GM23338 (cell line): ENCODE measurements around the gene S1PR1. TPM values are rescaled to one million over a fixed set of nuclear protein-coding genes. Genes with fewer than 3 reads are reported as not detected.

Experiments
- ATAC-seq: fragments of 200-7000 bp; cut with Tn5 transposase; 3 replicates; pipeline ENCODE4 v1.9.1; 2020
- DNase-seq: peaks from one replicate; pipeline ENCODE4 v3.0.0-alpha.2; 2015; ENCODE audit warnings: low spot score
- H2AFZ ChIP-seq: fragments of 200-600 bp; sonication (generic); 2 replicates; pipeline ENCODE4 v1.8.0; 2016; ENCODE audit warnings: antibody characterized with exemption, mild to moderate bottlenecking, moderate library complexity
- H3F3A ChIP-seq: fragments of 200-600 bp; sonication (generic); replicated peaks from 2 replicates; pipeline ENCODE4 v1.8.0; 2017; ENCODE audit warnings: antibody characterized with exemption, mixed run types, low read depth
- H3K27ac ChIP-seq: fragments of 200-600 bp; sonication (generic); 2 replicates; pipeline ENCODE4 v1.6.1; 2016; ENCODE audit warnings: low read depth
- H3K27me3 ChIP-seq: fragments of 200-600 bp; sonication (generic); 2 replicates; pipeline ENCODE4 v1.8.0; 2016; ENCODE audit warnings: mild to moderate bottlenecking, mixed run types, moderate library complexity; ENCODE audit not compliant: insufficient read depth
- H3K36me3 ChIP-seq: fragments of 200-600 bp; sonication (generic); 2 replicates; pipeline ENCODE4 v1.8.0; 2016; ENCODE audit warnings: mild to moderate bottlenecking; ENCODE audit not compliant: insufficient read depth
- H3K4me1 ChIP-seq: fragments of 200-600 bp; sonication (generic); 2 replicates; pipeline ENCODE4 v1.8.0; 2016; ENCODE audit warnings: mild to moderate bottlenecking, moderate library complexity; ENCODE audit not compliant: insufficient read depth
- H3K4me2 ChIP-seq: fragments of 200-600 bp; sonication (generic); 2 replicates; pipeline ENCODE4 v1.7.1; 2017; ENCODE audit warnings: mixed run types
- H3K4me3 ChIP-seq: fragments of 200-600 bp; sonication (generic); 2 replicates; pipeline ENCODE4 v1.6.1; 2016; ENCODE audit warnings: mixed run types
- H3K79me2 ChIP-seq: fragments of 200-600 bp; sonication (generic); replicated peaks from 2 replicates; pipeline ENCODE4 v1.8.0; 2017; ENCODE audit warnings: mild to moderate bottlenecking; ENCODE audit not compliant: insufficient read depth
- H3K9me2 ChIP-seq: fragments of 200-600 bp; sonication (generic); 2 replicates; pipeline ENCODE4 v1.8.0; 2017; ENCODE audit not compliant: insufficient read depth
- H4K20me1 ChIP-seq: fragments of 200-600 bp; sonication (generic); replicated peaks from 2 replicates; pipeline ENCODE4 v1.8.0; 2017; ENCODE audit warnings: mild to moderate bottlenecking; ENCODE audit not compliant: insufficient read depth
- H3K27ac Mint-ChIP-seq: 2 replicates; pipeline ENCODE4 v1.8.0; 2020; ENCODE audit warnings: inconsistent platforms, mild to moderate bottlenecking, moderate library complexity, mixed read lengths
- H3K27me3 Mint-ChIP-seq: 3 replicates; pipeline ENCODE4 v1.8.0; 2022; ENCODE audit warnings: low read depth, mild to moderate bottlenecking, moderate library complexity, mixed read lengths, inconsistent platforms; ENCODE audit not compliant: insufficient read depth, poor library complexity
- H3K36me3 Mint-ChIP-seq: 3 replicates; pipeline ENCODE4 v1.8.0; 2021; ENCODE audit warnings: low read depth, mild to moderate bottlenecking, inconsistent platforms, moderate library complexity, mixed read lengths
- H3K4me1 Mint-ChIP-seq: 3 replicates; pipeline ENCODE4 v1.8.0; 2020; ENCODE audit warnings: mild to moderate bottlenecking, inconsistent platforms, mixed read lengths
- H3K4me3 Mint-ChIP-seq: 3 replicates; pipeline ENCODE4 v1.8.0; 2021; ENCODE audit warnings: moderate library complexity, mild to moderate bottlenecking, inconsistent platforms, mixed read lengths
- H3K9me3 Mint-ChIP-seq: 3 replicates; pipeline ENCODE4 v1.8.0; 2020; ENCODE audit warnings: moderate library complexity, mild to moderate bottlenecking, inconsistent platforms, mixed read lengths
- CREB1 ChIP-seq: fragments of 250-450 bp; sonication (Bioruptor Pico); IDR thresholded peaks from 2 replicates; pipeline ENCODE4 v1.5.0; 2020; ENCODE audit warnings: low read depth, mild to moderate bottlenecking, moderate library complexity
- ETS1 ChIP-seq: IDR thresholded peaks from 2 replicates; pipeline ENCODE4 v1.6.1; 2016; ENCODE audit warnings: antibody characterized with exemption
- EZH2 ChIP-seq: fragments of 200-600 bp; sonication (generic); IDR thresholded peaks from one replicate; pipeline ENCODE4 v1.8.0; 2017; ENCODE audit warnings: antibody characterized with exemption, mild to moderate bottlenecking, low read depth; ENCODE audit not compliant: unreplicated experiment
- POLR2AphosphoS5 ChIP-seq: IDR thresholded peaks from 2 replicates; pipeline ENCODE4 v1.6.1; 2016; ENCODE audit warnings: antibody characterized with exemption, low read depth
- ZNF114 ChIP-seq: fragments of 250-450 bp; sonication (Bioruptor Pico); IDR thresholded peaks from 2 replicates; pipeline ENCODE4 v1.5.0; 2020; ENCODE audit warnings: mild to moderate bottlenecking, moderate library complexity
- ZNF331 ChIP-seq: fragments of 250-450 bp; sonication (Bioruptor Pico); IDR thresholded peaks from 2 replicates; pipeline ENCODE4 v1.5.0; 2020; ENCODE audit warnings: low read depth, mild to moderate bottlenecking, moderate library complexity
- ZNF462 ChIP-seq: fragments of 250-450 bp; sonication (Bioruptor Pico); IDR thresholded peaks from 2 replicates; pipeline ENCODE4 v1.5.0; 2020; ENCODE audit warnings: mild to moderate bottlenecking, moderate library complexity
- polyA plus RNA-seq: library from polyadenylated mRNA; unstranded; fragments of >200 nt; fragmentation: Nextera tagmentation; extraction: Ambion mirVana; gene quantifications from 2 replicates; pipeline ENCODE4 v1.2.1, GENCODE V29; 2016
- total RNA-seq: library from RNA; depleted of rRNA; stranded (reverse); fragments of >200 nt; shearing (Covaris generic); gene quantifications from 2 replicates; pipeline ENCODE4 v1.2.3, GENCODE V29; 2014

S1PR1 gene
- total and polyA plus RNA-seq, 2 experiments from 2014 or later, result 2.6 to 4.1 TPM

- ATAC-seq (no peak), DNase-seq (no peak)
- Histone ChIP-seq H3K4me2 (no peak overlapping the region), H3K36me3 (no peaks in the 10 kb centered on the region), H3K79me2 (no peaks in the 10 kb centered on the region), H3K27me3 (no peaks in the 10 kb centered on the region), H4K20me1 (no peaks in the 10 kb centered on the region), H2AFZ (no peak overlapping the region), H3F3A (no peaks in the 10 kb centered on the region), H3K27ac (no peak overlapping the region), H3K4me3 (no peak overlapping the region), H3K4me1 (no peaks in the 10 kb centered on the region), H3K9me2 (no peaks in the 10 kb centered on the region)
- Mint-ChIP-seq H3K4me1 (no peaks in the 10 kb centered on the region), H3K27ac (no peak overlapping the region), H3K4me3 (no peak overlapping the region), H3K36me3 (0 out of 3 replicates have a peak, but pooled peaks cover 3% of the 10 kb centered on the region), H3K27me3 (peaks cover 2% of the 10 kb centered on the region), H3K9me3 (peaks cover 9% of the 10 kb centered on the region; the same call in 2 of the 3 replicates)
- TF ChIP-seq ZNF114, result no peak
- TF ChIP-seq ZNF462 (CRISPR knock-in tag), result no peak
Observed at GRCh38 chr1:101275672-101276071, 38.9 kb downstream of the S1PR1 start.

GRCh38 chr1:101276818-101277217 lies 40.0 kb downstream of the S1PR1 start:
- DNase-seq, result no peak
- no peak for ATAC-seq
- Histone ChIP-seq H3F3A (no peaks in the 10 kb centered on the region), H3K36me3 (no peaks in the 10 kb centered on the region), H3K4me2 (no peak overlapping the region), H3K79me2 (no peaks in the 10 kb centered on the region), H4K20me1 (no peaks in the 10 kb centered on the region), H3K4me1 (no peaks in the 10 kb centered on the region), H3K27me3 (no peaks in the 10 kb centered on the region), H3K4me3 (no peak overlapping the region), H3K27ac (no peak overlapping the region), H3K9me2 (no peaks in the 10 kb centered on the region), H2AFZ (no peak overlapping the region)
- H3K4me1 Mint-ChIP-seq, result peaks cover 5% of the 10 kb centered on the region; the same call in 1 of the 3 replicates
- no peaks in the 10 kb centered on the region for H3K9me3 Mint-ChIP-seq
- no peak overlapping the region for H3K27ac Mint-ChIP-seq
- no peaks in the 10 kb centered on the region for H3K36me3 Mint-ChIP-seq
- TF ChIP-seq ZNF331 (CRISPR knock-in tag) (no peak), POLR2AphosphoS5 (no peak), CREB1 (no peak), EZH2 (no peak), ETS1 (no peak)
- H3K4me3 Mint-ChIP-seq, result no peak overlapping the region
- peaks cover 2% of the 10 kb centered on the region for H3K27me3 Mint-ChIP-seq
